ENCODE measurements around the gene SKP2.

SKP2 gene

GRCh38 chr5:36200513-36200912 lies 48.6 kb downstream of the SKP2 start:
- DNase-seq (ENCODE audit: low read depth in 2 of 2) = no peak

- DNase-seq (ENCODE audit: low read depth in 2 of 2) = no peak
These were observed 50.6 kb downstream of the SKP2 start for GRCh38 chr5:36202521-36202961.

GRCh38 chr5:36205329-36205728 lies 53.4 kb downstream of the SKP2 start:
- DNase-seq (ENCODE audit: low read depth in 2 of 2) = no peak

GRCh38 chr5:36206913-36207312 lies 55.0 kb downstream of the SKP2 start:
- DNase-seq (ENCODE audit: low read depth in 2 of 2) = no peak

- DNase-seq (ENCODE audit: low read depth in 2 of 2) = no peak
These were observed 56.9 kb downstream of the SKP2 start for GRCh38 chr5:36208786-36209185.

- no peak for DNase-seq (ENCODE audit: low read depth in 2 of 2)
These were observed 57.8 kb downstream of the SKP2 start for GRCh38 chr5:36209664-36210063.

GRCh38 chr5:36214436-36214835 lies 62.5 kb downstream of the SKP2 start:
- no peak for DNase-seq (ENCODE audit: low read depth in 2 of 2)

GRCh38 chr5:36215910-36216309 lies 64.0 kb downstream of the SKP2 start:
- DNase-seq (ENCODE audit: low read depth in 2 of 2) = no peak

- no peak for DNase-seq (ENCODE audit: low read depth in 2 of 2)
These were observed 65.7 kb downstream of the SKP2 start for GRCh38 chr5:36217567-36217966.

GRCh38 chr5:36217988-36218387 lies 66.1 kb downstream of the SKP2 start:
- no peak for DNase-seq (ENCODE audit: low read depth in 2 of 2)

GRCh38 chr5:36222620-36223019 lies 70.7 kb downstream of the SKP2 start:
- DNase-seq (ENCODE audit: low read depth in 2 of 2) = no peak

GRCh38 chr5:36227046-36227445 lies 75.1 kb downstream of the SKP2 start:
- no peak for DNase-seq (ENCODE audit: low read depth in 2 of 2)

GRCh38 chr5:36228505-36228904 lies 76.6 kb downstream of the SKP2 start:
- no peak for DNase-seq (ENCODE audit: low read depth in 2 of 2)

GRCh38 chr5:36230151-36230790 lies 78.4 kb downstream of the SKP2 start:
- no peak for DNase-seq (ENCODE audit: low read depth in 2 of 2)

GRCh38 chr5:36232533-36232932 lies 80.6 kb downstream of the SKP2 start:
- DNase-seq (ENCODE audit: low read depth in 2 of 2) = no peak

Measured in fibroblast of skin of left biceps (primary cell).